WI38 (cell line): Measurements from ENCODE around the gene C1orf21.

Experiments
- H3K4me3 ChIP-seq: 2 replicates; pipeline ENCODE4 v1.5.1; 2011; ENCODE audit warnings: low read depth, mild to moderate bottlenecking, control low read depth, low read length
- CTCF ChIP-seq: IDR thresholded peaks from 2 replicates; pipeline ENCODE4 v1.5.1; 2012; ENCODE audit warnings: low read depth, mild to moderate bottlenecking, control low read depth, low read length

C1orf21 gene

GRCh38 chr1:184443624-184444023, 56.8 kb downstream of the C1orf21 start:
- no peak overlapping the region for H3K4me3 ChIP-seq
- TF ChIP-seq CTCF: no peak

GRCh38 chr1:184445997-184446396, 59.2 kb downstream of the C1orf21 start:
- no peak overlapping the region for H3K4me3 ChIP-seq

GRCh38 chr1:184447651-184448185, 60.9 kb downstream of the C1orf21 start:
- no peak for TF ChIP-seq CTCF
- no peak overlapping the region for H3K4me3 ChIP-seq

More at GRCh38 chr1:184445997-184446396, 59.2 kb downstream of the C1orf21 start:
- no peak for TF ChIP-seq CTCF

DNA sequence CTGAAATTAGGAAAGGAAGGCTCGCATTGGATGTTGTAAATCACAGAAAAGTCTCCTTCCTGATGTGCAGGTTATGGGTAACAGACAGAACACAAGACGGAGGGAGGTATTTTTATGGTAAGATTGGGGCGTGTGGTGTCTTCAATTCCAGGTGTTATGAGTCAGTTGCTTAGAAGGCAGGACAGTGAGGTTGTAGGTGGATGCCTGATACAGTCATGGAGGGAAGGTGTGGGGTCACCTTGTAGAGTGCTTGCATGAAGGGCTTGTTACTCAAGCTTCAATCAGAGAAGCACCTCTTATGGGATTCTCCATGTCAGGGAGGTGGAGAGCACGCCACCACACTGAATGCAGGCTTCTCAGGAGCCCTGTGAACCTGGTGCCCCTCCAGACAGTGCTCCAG, 63.1 kb downstream of the C1orf21 start:
- H3K4me3 ChIP-seq: no peak overlapping the region
- no peak for TF ChIP-seq CTCF

GRCh38 chr1:184455786-184456185, 69.0 kb downstream of the C1orf21 start:
- H3K4me3 ChIP-seq: no peak overlapping the region
- TF ChIP-seq CTCF: no peak

DNA sequence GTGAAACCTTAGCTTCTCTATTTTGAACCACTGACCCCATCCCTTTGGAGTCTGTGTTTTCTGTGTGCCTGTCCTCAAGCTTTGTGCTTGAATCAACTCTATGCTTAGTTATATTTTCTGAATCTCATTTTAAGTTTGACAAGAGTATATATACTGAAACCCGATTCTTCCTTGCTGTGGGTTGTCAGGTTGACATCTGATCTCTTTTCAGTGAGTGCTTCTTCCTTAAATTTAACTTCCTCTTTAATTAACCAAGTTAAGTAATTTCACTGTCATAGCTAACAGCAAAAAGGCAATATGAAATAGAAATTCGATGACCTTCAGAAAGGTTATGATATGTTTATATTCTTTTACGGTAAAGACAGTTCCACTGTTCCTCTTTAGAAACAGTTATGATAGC, 69.4 kb downstream of the C1orf21 start:
- H3K4me3 ChIP-seq: no peak overlapping the region

DNA sequence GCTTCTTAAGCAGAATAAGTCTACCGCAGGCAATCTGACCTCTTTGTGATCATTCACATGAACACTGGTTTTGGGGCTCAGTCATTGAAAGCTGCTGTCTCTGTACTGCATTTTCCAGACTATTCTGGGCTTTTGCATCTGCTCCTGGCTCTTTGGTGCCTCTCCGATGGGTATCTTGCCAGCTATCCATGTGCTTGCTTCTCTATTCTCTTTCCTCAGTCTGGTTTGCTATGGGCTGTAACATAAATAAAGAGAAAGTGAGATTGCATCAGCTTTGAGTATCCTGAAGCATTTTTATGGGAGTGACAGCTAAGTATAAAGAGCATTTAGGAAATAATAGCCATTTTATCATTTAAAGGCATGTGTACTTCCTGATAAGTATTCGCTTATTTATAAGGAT, 70.7 kb downstream of the C1orf21 start:
- TF ChIP-seq CTCF: no peak
- no peak overlapping the region for H3K4me3 ChIP-seq

More for the DNA sequence above, 69.4 kb downstream of the C1orf21 start:
- TF ChIP-seq CTCF: no peak
